GM21423 (cell line): ENCODE results near the gene CLIC1.

ENCODE experiments used
- ATAC-seq: cut with Tn5 transposase; IDR thresholded peaks from one replicate; pipeline ENCODE4 v1.9.1; 2021; ENCODE audit warnings: mild to moderate bottlenecking, moderate library complexity; ENCODE audit not compliant: unreplicated experiment

CLIC1 gene

DNA sequence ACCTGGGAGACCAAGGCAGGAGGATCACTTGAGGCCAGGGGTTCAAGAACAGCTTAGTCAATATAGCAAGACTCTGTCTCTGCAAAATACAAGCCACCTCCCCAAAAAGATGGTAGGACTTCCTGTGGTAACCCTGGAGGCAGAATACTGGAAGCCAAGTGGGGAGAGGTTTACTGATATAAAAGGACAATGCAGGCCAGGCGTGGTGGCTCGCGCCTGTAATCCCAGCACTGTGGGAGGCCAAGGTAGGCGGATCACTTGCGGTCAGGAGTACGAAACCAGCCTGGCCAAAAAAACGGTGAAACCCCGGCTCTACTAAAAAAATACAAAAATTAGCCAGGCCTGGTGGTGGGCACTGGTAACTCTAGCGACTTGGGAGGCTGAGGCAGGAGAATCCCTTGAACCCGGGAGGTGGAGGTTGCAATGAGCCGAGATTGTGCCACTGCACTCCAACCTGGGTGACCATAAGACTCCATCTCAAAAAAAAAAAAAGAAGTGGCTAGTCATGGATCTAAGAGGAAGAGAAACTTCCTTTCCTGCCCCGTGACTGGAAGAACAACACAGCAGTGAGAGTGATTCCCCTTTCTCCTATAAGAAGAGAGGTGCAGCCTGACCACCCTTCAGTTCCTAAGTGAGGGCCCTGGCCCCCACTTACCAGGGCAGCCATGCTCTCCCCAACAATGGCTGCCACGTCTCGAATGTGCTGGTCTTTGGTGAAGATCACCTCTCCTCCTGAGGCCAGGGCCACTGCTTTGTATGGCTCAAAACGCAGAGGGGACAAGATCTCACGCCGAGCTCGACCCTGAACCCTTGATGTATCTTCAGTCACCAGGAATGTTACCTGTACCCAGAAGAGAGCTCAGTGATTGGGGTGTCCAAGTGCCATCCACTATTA is 32.3 kb upstream of the CLIC1 start:
- ATAC-seq = no peak

DNA sequence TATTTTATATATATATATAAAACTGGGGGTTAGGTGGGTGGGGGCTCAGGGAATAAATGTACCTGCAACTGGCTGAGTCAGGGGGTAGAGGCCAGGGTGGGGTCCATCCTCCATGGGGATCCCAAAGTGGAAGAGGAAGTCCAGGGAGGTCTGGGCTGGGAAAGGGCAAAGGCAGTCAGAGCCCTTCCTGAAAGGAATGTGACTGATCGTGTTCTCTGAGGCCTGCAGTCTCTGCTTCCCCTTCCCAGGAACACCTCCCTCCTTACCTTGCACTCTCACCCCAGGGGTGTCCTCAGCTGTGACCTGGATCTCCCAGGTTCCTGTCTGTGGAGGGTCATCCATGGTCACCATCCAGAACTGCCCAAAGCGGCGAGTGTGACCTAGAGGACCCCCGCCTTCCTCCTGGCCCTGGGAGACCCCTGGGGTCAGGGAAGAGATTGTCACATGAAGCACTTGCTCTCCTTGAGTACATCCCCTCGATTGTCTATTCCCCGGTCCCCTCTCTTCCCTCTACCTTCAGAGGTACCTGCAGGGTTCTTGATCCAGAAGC is 30.8 kb upstream of the CLIC1 start:
- ATAC-seq = no peak

DNA sequence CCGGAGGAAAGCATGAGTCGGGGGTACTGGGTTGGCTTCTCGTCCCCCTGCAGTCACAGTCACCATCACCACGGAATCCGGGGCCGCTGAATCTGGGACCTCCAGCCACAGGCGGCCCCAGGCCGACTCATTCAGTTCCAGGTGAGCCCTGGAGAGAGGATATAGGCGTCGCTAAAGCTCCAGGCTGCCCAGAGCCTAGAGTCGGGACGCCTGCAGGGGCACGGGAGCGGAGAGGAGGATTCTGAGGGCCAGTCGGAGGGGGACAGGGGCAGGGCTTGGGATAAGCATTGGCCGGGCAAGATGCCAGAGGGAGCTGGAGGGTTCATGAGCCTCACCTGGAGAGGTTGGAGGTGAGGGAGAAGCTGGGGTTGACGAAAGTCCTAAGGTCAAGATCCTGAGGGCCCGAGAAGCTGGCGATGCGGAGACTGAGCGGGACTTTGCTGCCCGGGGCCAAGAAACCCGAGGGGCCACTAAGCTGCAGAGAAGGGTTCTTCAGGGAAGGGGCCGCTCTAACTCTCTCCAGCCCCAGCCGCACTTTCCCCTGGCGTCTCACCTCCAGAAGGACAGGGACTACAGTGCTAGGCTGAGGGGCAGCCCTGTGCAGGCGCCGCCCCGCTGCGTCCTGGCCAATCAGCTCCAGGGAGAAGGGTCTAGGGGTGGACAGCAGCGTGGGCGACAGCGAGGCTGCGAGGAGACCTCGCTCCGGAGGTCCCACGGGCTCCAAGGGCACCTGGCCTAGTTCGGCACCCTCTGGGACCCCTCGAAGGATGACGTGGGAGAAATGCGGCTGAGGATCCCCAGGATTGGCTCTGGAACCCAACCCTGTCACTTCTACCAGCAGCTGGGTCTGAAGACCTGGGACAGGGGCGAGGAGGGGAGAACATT is 29.8 kb upstream of the CLIC1 start:
- ATAC-seq = no peak

DNA sequence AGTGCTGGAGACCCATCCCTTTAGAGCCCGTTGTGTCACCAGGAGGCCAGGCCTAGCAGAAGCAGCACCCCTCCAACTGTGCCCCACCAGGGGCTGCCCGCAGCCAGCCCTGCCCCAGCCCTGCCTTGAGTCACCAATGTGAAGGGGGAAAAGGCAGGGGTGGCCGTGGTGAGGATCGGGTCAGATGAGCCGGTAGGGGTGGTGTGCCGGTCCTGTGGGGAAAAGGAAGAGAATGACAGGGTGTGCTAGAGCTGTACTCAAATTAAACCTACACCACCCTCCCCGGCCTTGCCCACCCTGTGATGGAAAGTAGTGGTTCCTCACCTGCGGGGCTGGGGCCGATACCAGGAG is 29.2 kb upstream of the CLIC1 start:
- no peak for ATAC-seq

DNA sequence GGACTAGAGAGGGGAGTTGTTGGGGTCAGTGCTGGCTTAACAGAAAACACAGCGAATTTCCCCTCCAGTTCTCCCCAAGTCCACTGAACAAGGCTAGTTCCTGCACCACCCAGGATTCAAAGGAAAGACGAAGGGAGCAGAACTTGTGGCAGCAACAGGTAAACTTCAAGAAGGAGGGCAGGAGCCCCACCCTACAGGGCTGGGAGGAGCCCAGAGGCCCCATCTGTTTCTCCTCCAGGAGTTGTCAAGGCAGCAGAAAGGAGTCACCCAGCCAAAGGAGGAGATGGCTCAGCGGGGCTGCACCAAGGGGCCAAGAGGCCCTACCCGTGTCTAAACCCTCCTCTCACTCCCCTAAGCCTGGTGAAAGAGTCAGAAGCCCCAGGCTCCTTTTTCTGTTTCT is 27.9 kb upstream of the CLIC1 start:
- ATAC-seq = no peak

DNA sequence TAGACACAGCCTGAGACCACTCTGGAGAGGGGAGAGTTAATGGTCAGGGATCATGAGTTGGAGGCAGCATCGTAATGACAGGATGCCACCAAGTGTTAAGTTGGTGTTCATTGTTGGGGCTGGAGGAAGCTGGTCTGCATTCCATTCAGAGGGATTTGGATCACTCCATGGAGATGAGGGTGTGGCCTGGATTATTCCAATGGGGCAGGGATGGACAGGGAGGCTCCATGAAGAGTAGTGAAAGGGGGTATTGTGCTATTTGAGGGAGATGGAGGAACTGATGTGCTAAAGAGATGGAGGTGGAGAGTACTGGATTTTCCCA is 27.2 kb upstream of the CLIC1 start:
- ATAC-seq = no peak

DNA sequence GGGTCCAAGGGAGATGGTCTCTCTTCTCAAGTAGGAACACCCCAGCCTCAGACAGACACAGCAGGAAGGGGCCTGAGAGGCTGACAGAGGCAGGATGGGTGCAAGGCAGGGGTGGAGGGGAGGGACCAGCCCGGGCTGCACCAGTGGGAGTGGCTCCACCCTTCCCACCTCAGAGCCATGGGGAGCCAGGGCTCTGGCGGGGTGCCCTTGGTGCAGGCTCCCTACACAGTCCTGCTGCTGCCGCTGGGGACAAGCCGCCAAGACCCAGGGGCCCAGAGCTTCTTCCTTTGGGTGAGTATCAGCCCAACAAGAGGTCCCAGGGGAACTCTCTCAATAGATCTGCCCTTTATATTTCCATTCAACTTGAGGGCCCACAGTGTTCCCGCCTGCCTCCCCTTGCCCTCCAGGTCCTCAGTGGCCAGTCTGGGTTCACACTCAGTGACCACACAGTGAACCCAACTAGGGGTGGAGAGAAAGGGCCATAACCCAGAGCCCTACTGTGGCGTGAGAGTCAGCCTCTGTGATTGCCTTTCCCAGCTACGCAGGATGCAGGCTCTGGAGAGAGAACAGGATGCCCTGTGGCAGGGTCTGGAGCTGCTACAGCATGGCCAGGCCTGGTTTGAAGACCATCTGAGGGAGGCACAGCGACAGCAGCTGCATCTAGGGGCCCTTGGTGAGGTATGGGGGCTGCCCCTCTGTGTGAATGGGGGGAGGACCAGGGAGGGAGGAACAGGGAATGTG is 26.7 kb upstream of the CLIC1 start:
- no peak for ATAC-seq

DNA sequence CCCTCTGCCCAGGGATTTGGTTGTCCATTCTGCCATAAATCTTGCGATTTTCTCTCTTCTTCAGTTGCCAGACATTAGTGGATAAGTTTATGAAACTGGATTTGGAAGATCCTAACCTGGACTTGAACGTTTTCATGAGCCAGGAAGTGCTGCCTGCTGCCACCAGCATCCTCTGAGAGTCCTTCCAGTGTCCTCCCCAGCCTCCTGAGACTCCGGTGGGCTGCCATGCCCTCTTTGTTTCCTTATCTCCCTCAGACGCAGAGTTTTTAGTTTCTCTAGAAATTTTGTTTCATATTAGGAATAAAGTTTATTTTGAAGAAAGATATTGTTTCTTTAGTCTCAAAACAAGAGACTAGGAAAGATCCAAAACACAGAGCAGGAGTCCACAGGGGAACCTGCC is 26.0 kb upstream of the CLIC1 start, which contains the start of gene SAPCD1:
Gene SAPCD1 (plus strand): TSS at position 301 of the 400 bp plus-strand sequence. CDS start 399 bp downstream, outside the sequence.
- no peak for ATAC-seq

DNA sequence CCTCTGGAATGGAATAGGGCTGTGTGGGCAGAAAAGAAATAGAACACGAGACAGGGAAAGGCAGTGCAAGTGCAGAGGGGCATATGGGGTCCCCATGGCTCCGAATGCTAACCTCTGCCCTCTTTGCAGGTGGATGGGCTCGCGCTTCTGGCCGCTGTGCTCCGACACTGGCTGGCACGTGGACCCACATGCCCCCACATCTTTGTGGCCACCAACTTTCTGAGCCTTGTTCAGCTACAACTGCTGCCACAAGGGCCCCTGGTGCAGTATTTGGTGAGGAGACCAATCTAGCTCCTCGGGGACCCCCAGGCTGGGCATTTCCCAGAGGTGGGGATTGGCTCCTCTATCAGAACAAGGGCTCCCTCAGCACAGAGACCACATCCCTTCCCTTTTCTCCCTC is 25.0 kb upstream of the CLIC1 start:
- ATAC-seq = no peak

DNA sequence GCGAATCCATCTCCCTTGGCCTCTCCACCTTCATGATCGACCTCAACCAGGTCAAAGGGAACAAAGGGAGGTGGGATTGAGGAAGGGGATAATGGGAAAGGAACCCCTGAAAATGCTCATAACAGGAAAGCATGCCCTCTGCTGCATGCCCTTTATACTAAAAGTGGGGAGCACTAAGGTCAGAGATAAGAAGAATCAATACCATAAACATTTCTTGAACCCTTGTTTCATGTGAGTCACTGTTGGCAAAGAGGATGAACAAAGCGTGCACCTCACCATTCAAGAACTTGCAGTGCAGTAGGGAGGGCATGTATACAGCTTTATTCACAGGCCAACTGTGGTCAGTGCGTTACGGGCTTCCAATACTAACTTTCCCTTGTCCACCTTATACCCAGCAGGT is 24.5 kb upstream of the CLIC1 start:
- no peak for ATAC-seq

DNA sequence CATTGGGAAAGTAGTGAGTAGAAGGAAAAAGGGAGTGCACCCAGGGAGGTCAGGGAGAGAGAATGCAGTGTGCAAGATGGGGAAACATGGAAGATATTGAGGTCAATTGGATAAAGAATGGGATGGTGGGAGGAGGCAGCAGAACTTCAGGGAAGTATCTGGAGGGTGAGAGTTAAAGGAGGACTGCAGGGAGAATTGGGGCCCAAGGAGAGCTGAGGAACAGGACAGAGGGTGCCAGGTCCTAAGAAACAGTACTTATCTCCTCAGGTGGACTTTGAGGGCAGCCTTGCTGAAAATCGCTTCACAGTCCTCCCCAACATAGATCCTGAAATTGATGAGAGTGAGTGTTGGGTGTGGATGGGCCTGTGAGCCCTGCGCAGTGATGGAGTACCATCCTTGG is 22.0 kb upstream of the CLIC1 start:
- ATAC-seq = no peak

DNA sequence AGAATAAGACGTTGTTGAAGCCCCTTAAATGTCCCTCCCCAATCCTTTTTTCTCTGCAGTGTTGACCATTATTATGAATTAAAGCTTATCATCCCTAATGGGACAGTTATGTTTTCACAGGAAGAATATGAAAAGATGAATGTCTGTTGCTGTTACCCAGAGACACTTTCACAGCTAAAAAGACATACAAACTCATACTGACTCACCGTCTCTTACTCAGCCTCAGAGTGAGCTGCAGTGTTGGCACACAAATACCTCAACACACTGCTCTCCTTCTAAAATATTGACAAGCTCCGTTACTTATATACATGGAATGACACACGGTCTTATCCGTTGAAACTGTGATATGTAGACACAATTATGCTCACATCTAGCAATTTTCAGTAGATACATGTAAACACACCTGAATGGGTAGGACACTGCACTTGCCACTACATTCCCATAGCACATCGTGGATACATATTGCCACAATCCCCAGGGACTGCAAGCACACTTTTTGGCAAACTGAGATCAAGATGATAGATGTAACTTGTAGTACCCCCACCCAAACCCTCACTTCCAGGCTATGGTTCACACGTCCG is 16.5 kb upstream of the CLIC1 start:
- no peak for ATAC-seq

DNA sequence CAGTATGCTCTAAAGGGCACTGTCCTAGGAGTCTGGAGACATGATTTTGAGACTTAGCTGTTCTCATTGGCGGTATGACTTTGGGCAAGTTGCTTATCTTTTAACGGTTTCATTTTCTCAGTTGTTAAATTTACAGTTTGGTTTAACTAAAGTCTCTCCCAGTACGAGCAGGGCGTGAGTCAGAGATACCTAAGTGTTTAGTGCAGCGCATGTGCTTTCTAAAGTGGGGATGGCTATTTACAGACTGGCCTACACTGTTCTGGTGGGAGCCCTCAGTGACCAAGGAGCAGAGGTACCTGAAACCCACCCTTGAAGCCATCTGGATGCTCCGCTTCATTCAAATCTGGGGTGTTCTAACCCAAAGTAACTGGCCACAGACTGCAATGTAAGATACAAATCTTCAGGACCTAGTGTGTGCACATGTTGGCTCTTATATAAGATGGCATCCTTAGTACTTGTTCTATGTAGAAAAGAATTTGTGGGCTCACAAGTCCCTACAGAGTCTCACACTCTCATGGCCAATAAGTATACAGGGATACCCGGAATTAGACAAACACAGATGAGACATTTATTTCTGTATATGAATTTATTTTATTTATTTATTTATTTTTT is 14.2 kb upstream of the CLIC1 start:
- ATAC-seq = no peak

DNA sequence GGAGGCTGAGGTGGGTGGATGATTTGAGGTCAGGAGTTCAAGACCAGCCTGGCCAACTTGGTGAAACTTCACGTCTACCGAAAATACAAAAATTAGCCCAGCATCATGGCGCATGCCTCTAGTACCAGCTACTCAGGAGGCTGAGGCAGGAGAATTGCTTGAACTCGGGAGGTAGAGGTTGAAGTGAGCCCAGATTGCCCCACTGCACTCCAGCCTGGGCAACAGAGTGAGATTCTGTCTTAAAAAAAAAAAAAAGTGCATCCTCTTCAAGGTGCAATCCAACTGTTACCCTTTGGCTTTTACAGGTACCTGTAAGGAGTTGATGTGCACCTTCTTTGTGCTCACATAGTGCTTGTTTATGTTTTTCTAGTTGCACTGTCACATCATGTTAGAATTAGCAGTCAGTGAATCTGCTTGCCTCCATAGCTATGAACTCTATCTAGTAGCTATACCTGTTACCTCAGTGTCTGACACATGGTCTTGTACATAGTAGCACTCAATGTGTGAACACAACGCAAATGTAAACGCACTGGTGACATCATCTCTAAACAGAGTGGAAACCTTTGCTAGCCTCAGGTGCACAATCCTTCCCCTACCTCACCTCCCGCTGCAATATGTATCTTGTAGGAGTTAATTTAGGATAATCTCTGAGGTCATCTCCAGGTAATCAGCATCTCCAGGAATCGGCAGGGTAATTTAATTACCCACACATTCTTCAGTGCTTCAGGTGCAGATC is 13.1 kb upstream of the CLIC1 start:
- ATAC-seq = no peak

DNA sequence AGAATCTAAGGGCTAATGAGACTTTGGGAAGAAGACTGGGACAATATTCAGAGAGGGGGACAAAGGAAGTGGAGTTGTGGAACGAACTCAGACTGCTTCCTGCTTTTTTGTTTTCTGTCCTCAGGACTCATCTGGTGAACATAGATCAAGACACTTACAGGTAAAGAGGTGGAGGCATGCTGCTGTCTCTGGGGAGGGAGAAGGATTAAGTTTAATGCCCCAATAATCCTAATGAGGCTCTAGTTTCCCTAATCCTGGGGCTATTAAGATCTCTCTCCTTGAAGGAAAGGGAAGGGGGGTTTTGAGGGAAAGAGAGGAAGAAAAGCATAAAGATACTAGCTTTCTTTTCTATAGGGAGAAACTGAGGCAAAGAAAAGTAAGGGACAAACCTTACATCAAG is 8.1 kb upstream of the CLIC1 start:
- no peak for ATAC-seq

DNA sequence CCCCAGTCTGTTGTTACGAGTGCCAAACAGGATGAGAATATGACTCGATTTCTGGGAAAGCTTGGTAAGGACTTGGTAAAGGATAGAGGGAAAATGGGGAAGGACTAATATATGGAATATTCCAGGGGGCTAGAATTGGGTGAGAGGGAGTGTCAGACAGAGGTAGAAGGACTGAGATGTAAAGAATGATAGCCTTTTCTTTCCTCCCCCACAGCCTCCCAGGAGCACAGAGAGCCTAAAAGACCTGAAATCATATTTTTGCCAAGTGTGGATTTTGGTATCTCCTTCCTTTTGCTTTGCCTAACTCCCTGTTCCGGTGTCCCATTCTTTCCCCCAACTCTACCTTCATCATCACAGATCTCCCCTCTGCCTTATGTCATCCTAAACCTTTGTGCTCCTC is 6.6 kb upstream of the CLIC1 start:
- ATAC-seq = no peak

DNA sequence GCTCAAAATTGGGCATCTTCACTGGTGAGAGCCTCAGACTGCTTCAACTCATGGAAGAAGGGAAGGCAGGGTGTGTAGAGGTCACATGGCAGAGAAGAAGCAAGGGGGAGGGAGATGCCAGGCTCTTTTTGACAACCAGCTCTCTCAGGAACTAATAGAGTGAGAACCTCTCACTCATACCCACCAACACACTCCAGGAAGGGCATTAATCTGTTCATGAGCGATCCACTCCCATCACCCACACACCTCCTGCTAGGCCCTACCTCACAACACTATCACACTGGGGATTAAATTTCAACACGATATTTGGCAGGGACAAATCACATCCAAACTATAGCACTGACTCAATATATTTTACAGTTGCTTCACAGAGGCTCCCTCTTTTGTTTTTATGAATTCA is 5.5 kb upstream of the CLIC1 start:
- no peak for ATAC-seq

DNA sequence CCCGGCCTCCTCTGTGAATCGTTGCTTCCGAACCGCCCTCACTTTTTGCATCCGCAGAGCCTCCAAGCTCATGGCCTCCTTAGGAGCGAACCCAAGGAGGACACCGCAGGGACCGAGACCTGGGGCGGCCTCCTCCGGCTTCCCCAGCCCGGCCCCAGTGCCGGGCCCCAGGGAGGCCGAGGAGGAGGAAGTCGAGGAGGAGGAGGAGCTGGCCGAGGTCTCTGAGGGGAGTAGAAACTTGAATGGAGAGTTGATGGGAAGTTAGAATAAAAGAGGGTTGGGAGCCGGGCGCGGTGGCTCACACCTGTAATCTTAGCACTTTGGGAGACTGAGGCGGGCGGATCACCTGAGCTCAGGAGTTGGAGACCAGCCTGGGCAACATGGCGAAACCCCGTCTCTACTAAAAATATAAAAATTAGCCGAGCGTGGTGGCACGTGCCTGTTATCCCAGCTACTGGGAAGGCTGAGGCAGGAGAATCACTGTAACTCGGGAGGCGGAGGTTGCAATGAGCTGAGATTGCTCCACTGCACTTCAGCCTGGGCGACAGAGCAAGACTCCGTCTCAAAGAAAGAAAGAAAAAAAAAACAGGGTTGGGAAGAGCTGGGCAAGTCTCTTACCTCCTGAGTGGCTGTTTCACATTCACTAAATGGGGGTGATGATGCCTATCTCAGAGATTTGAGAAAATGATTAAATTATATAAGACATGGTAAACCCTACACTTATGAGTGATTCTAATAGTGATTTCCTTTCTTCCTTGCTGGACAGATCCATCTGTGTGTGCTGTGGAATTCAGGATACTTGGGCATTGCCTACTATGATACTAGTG is 4.3 kb upstream of the CLIC1 start:
- ATAC-seq = no peak
